PFSK-1 (cell line): ENCODE results near the gene CLIC3.
A peak's percentile ranks its signal among the peaks of the same experiment; 100 is the strongest.

Experiments
- FOXP2 ChIP-seq: optimal IDR thresholded peaks from 2 replicates; pipeline ENCODE3; 2011; ENCODE audit warnings: borderline replicate concordance, control low read depth, inconsistent platforms; ENCODE audit not compliant: insufficient read depth; ENCODE audit errors: extremely low read length, extremely low read depth
- POLR2AphosphoS5 ChIP-seq: IDR thresholded peaks from 2 replicates; pipeline ENCODE4 v1.6.1; 2012; ENCODE audit warnings: low read depth, mild to moderate bottlenecking, control low read depth, low read length, moderate library complexity
- REST ChIP-seq, 2 experiments: IDR thresholded peaks; 2 replicates each; pipeline versions ENCODE4 v1.6.1 to v1.8.0; 2011 to 2012; ENCODE audit warnings: low read depth in 2 of 2, low read length in 2 of 2, control low read depth in 1 of 2, inconsistent platforms in 1 of 2, mild to moderate bottlenecking in 1 of 2, moderate library complexity in 1 of 2; ENCODE audit not compliant: insufficient read depth in 1 of 2
- SIN3A ChIP-seq: IDR thresholded peaks from 2 replicates; pipeline ENCODE4 v1.6.1; 2012; ENCODE audit warnings: mild to moderate bottlenecking, low read length, moderate library complexity, borderline replicate concordance; ENCODE audit not compliant: insufficient read depth
- TAF1 ChIP-seq: IDR thresholded peaks from 2 replicates; pipeline ENCODE4 v1.6.1; 2012; ENCODE audit warnings: low read length, control low read depth, borderline replicate concordance; ENCODE audit not compliant: insufficient read depth

The CLIC3 gene

DNA sequence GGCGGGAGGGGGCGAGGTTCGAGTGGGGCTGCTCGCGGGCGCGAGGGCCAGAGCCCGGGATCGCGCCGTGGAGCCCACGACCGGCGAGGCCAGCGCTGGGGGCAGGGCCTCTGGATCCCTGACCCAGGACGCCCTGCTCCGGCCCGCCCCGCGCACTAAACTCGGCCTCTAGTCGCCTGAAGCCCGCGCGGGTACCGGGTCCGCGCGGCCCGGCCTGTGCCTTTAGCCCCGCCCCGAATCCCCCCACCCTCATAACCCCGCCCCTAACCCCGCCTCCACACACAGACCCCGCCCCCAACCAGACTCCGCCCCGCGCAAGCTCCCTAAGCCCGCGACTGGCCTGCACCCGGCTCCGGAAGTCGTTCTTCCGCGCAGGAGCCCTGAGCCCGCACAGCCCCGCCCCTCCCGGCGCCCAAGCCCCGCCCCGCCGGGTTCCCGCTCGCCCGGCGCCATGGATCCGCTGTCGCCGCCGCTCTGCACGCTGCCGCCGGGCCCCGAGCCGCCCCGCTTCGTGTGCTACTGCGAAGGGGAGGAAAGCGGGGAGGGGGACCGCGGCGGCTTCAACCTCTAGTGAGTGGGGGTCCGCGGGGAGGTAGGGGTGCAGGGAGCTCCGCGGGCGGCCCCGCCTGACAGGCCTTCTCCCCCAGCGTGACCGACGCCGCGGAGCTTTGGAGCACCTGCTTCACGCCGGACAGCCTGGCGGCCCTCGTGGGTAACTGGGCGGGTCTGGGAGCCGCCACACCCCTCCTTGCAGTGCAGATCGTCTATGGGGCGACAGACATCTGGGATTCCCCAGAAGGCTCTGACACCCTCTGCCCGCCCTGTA is 4.2 kb downstream of the CLIC3 start, which contains the start of gene PAXX:
PAXX (plus strand) TSS at position 430 of the 826 bp plus-strand sequence; CDS start at position 452, 22 bp downstream.
- TF ChIP-seq SIN3A = no peak
- TF ChIP-seq TAF1 = no peak
- TF ChIP-seq REST (IDR thresholded peaks at IDR 0.05; ENCODE audit: insufficient read depth in 1 of 2, low read depth in 2 of 2, low read length in 2 of 2) = no peak
- TF ChIP-seq POLR2AphosphoS5 = peak; percentile 61; the same call in 1 of the 2 replicates

DNA sequence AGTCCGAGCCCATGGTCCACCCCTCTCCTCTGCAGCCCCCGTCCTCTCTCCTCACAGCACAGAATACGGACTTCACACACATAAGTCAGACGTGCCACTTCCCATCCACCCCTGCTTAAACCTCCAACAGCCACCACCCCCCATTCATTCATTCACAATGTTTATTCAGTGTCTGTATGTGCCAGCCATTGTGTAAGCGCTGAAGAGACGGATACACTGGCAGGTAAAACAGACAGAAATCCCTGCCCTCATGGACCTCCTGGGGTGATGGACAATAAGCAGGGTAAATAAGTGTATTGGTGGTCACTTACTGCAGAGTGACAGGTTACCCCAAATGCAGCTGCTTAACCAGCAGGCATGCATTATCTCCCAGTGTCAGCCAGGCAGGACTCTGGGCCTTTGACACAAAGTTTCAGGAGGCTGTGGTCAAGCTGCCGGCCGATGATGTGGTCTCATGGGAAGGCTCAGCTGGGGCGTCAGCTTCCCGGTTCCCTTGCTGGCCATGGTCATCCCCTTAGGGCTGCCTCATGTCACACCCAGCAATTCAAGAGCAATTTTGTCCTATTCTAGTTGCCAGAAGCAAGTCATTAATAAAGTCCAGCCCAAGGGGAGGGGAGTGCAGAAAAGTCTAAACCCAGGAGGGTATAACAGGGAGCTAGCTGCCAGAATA is 6.0 kb downstream of the CLIC3 start:
- no peak for TF ChIP-seq TAF1
- TF ChIP-seq POLR2AphosphoS5 = no peak
- no peak for TF ChIP-seq FOXP2
- no peak for TF ChIP-seq SIN3A
- TF ChIP-seq REST (IDR thresholded peaks at IDR 0.05; ENCODE audit: insufficient read depth in 1 of 2, low read depth in 2 of 2, low read length in 2 of 2) = no peak

DNA sequence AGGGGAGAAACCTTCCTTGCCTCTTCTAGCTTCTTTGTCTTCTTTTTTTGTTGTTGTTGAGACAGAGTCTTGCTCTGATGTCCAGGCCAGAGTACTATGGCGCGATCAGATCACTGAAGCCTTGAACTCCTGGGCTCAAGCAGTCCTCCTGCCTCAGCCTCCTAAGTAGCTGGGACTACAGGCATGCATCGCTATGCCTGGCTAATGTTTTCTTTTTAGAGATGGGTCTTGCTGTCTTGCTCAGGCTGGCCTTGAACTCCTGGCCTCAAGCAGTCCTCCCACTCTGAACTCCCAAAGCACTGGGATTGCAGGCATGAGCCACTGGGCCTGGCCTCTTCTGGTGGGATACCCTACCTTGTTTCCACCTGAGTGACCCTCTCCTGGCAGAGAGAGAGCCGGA is 7.5 kb downstream of the CLIC3 start:
- TF ChIP-seq TAF1 (no peak), REST (IDR thresholded peaks at IDR 0.05; ENCODE audit: insufficient read depth in 1 of 2, low read depth in 2 of 2, low read length in 2 of 2) (no peak), POLR2AphosphoS5 (no peak), FOXP2 (no peak), SIN3A (no peak)

- TF ChIP-seq REST (IDR thresholded peaks at IDR 0.05; ENCODE audit: insufficient read depth in 1 of 2, low read depth in 2 of 2, low read length in 2 of 2) = no peak
- TF ChIP-seq FOXP2 = no peak
- TF ChIP-seq TAF1 = no peak
Observed at GRCh38 chr9:136985853-136986252, 10.5 kb downstream of the CLIC3 start.
